SK-N-SH treated with all-trans-retinoic acid at 6 μM for 48 hours (cell line): ENCODE results near the gene ADGRB3.

Experiments
- ATAC-seq: fragments of 200-7000 bp; cut with Tn5 transposase; 3 replicates; pipeline ENCODE4 v1.9.1; 2020; ENCODE audit warnings: mild to moderate bottlenecking, moderate library complexity
- ARNTL ChIP-seq: fragments of 450-650 bp; formaldehyde crosslinking; IDR thresholded peaks from 2 replicates; pipeline ENCODE4 v1.5.0; 2020; ENCODE audit warnings: low read depth, mild to moderate bottlenecking, moderate library complexity, borderline replicate concordance
- BACH2 ChIP-seq: fragments of 250-450 bp; sonication (Bioruptor Pico); IDR thresholded peaks from 2 replicates; pipeline ENCODE4 v1.9.0; 2021; ENCODE audit warnings: mild to moderate bottlenecking, borderline replicate concordance
- CREB5 ChIP-seq: fragments of 250-450 bp; sonication (Bioruptor Pico); IDR thresholded peaks from 2 replicates; pipeline ENCODE4 v1.5.1; 2020; ENCODE audit warnings: low read depth, mild to moderate bottlenecking, moderate library complexity
- CSDC2 ChIP-seq: fragments of 250-450 bp; sonication (Bioruptor Pico); IDR thresholded peaks from 2 replicates; pipeline ENCODE4 v1.5.0; 2020; ENCODE audit warnings: mild to moderate bottlenecking, moderate library complexity
- CSRNP3 ChIP-seq: fragments of 250-450 bp; sonication (Bioruptor Pico); IDR thresholded peaks from 2 replicates; pipeline ENCODE4 v1.5.1; 2021; ENCODE audit warnings: mild to moderate bottlenecking, moderate library complexity
- ESRRG ChIP-seq: fragments of 250-450 bp; sonication (Bioruptor Pico); IDR thresholded peaks from 2 replicates; pipeline ENCODE4 v1.6.1; 2021; ENCODE audit warnings: mild to moderate bottlenecking
- GLIS3 ChIP-seq: fragments of 250-450 bp; sonication (Bioruptor Pico); IDR thresholded peaks from 2 replicates; pipeline ENCODE4 v1.5.0; 2020; ENCODE audit warnings: mild to moderate bottlenecking, moderate library complexity
- ISL1 ChIP-seq: fragments of 250-450 bp; sonication (Bioruptor Pico); IDR thresholded peaks from 2 replicates; pipeline ENCODE4 v2.1.2; 2022; ENCODE audit warnings: mild to moderate bottlenecking, moderate library complexity
- OSR1 ChIP-seq: fragments of 250-450 bp; sonication (Bioruptor Pico); IDR thresholded peaks from 2 replicates; pipeline ENCODE4 v1.8.0; 2022; ENCODE audit warnings: moderate library complexity, mild to moderate bottlenecking, inconsistent platforms
- PATZ1 ChIP-seq: fragments of 250-450 bp; sonication (Bioruptor Pico); IDR thresholded peaks from 2 replicates; pipeline ENCODE4 v1.8.0; 2020; ENCODE audit warnings: mild to moderate bottlenecking, moderate library complexity, borderline replicate concordance
- POU6F1 ChIP-seq: fragments of 250-450 bp; sonication (Bioruptor Pico); IDR thresholded peaks from 2 replicates; pipeline ENCODE4 v1.8.0; 2021; ENCODE audit warnings: low read depth, mild to moderate bottlenecking, moderate library complexity, borderline replicate concordance
- PPARA ChIP-seq: fragments of 250-450 bp; sonication (Bioruptor Pico); IDR thresholded peaks from 2 replicates; pipeline ENCODE4 v1.5.0; 2020; ENCODE audit warnings: mild to moderate bottlenecking, borderline replicate concordance
- RARB ChIP-seq: fragments of 250-450 bp; sonication (Bioruptor Pico); IDR thresholded peaks from 2 replicates; pipeline ENCODE4 v1.8.0; 2021; ENCODE audit warnings: mild to moderate bottlenecking, moderate library complexity
- SNAI2 ChIP-seq: fragments of 250-450 bp; sonication (Bioruptor Pico); IDR thresholded peaks from 2 replicates; pipeline ENCODE4 v1.5.0; 2020; ENCODE audit warnings: mild to moderate bottlenecking, moderate library complexity
- TCF4 ChIP-seq: fragments of 250-450 bp; sonication (Bioruptor Pico); IDR thresholded peaks from 2 replicates; pipeline ENCODE4 v1.8.0; 2021; ENCODE audit warnings: mild to moderate bottlenecking, moderate library complexity, borderline replicate concordance
- TOX ChIP-seq: fragments of 250-450 bp; sonication (Bioruptor Pico); IDR thresholded peaks from 2 replicates; pipeline ENCODE4 v1.8.0; 2021; ENCODE audit warnings: mild to moderate bottlenecking, moderate library complexity, borderline replicate concordance
- TSHZ2 ChIP-seq: fragments of 250-450 bp; sonication (Bioruptor Pico); IDR thresholded peaks from 2 replicates; pipeline ENCODE4 v1.5.0; 2020; ENCODE audit warnings: mild to moderate bottlenecking, moderate library complexity
- ZC3H10 ChIP-seq: fragments of 250-450 bp; sonication (Bioruptor Pico); IDR thresholded peaks from 2 replicates; pipeline ENCODE4 v1.5.1; 2021; ENCODE audit warnings: mild to moderate bottlenecking, moderate library complexity
- ZFP3 ChIP-seq: fragments of 250-450 bp; sonication (Bioruptor Pico); IDR thresholded peaks from 2 replicates; pipeline ENCODE4 v1.5.0; 2020; ENCODE audit warnings: mild to moderate bottlenecking, moderate library complexity
- ZNF565 ChIP-seq: fragments of 450-650 bp; formaldehyde crosslinking; conservative IDR thresholded peaks from 2 replicates; pipeline ENCODE4 v1.5.0; 2020; ENCODE audit warnings: low read depth, mild to moderate bottlenecking, moderate library complexity
- ZNF70 ChIP-seq: fragments of 450-650 bp; formaldehyde crosslinking; IDR thresholded peaks from 2 replicates; pipeline ENCODE4 v1.5.0; 2020; ENCODE audit warnings: mild to moderate bottlenecking, moderate library complexity

The ADGRB3 gene

GRCh38 chr6:69362209-69362608 lies 727.1 kb downstream of the ADGRB3 start:
- ATAC-seq = no peak
- TF ChIP-seq RARB (CRISPR knock-in tag) (no peak), CSRNP3 (no peak), TOX (no peak), PATZ1 (CRISPR knock-in tag) (no peak), ARNTL (CRISPR knock-in tag) (no peak), SNAI2 (CRISPR knock-in tag) (no peak), ZFP3 (CRISPR knock-in tag) (no peak), BACH2 (CRISPR knock-in tag) (no peak), TSHZ2 (CRISPR knock-in tag) (no peak), POU6F1 (CRISPR knock-in tag) (no peak), ESRRG (no peak), OSR1 (CRISPR knock-in tag) (no peak), ZC3H10 (CRISPR knock-in tag) (no peak), PPARA (no peak), ISL1 (CRISPR knock-in tag) (no peak), ZNF565 (CRISPR knock-in tag) (no peak), CSDC2 (no peak)

- no peak for TF ChIP-seq TCF4
- TF ChIP-seq CREB5 (CRISPR knock-in tag) = peak; percentile 70
- peak; percentile 86 for TF ChIP-seq ISL1 (CRISPR knock-in tag)
- TF ChIP-seq, all 23 proteins: peak for 2
- ATAC-seq = no peak
Observed at GRCh38 chr6:69366831-69367230, 731.7 kb downstream of the ADGRB3 start.

- ATAC-seq = no peak
Observed at GRCh38 chr6:69368613-69369012, 733.5 kb downstream of the ADGRB3 start.

More at GRCh38 chr6:69368613-69369012, 733.5 kb downstream of the ADGRB3 start:
- TF ChIP-seq CSDC2 = no peak
- no peak for TF ChIP-seq TOX
- no peak for TF ChIP-seq ARNTL (CRISPR knock-in tag)
- no peak for TF ChIP-seq ZNF70 (CRISPR knock-in tag)
- TF ChIP-seq BACH2 (CRISPR knock-in tag) = no peak
- no peak for TF ChIP-seq PATZ1 (CRISPR knock-in tag)
- TF ChIP-seq ZNF565 (CRISPR knock-in tag) = no peak
- no peak for TF ChIP-seq GLIS3 (CRISPR knock-in tag)
- no peak for TF ChIP-seq TCF4
- no peak for TF ChIP-seq CSRNP3
- no peak for TF ChIP-seq ESRRG
